Hepatocyte (in vitro differentiated cells): ENCODE data around the gene NXPE1.

Experiments
- CTCF ChIP-seq: fragments of 200-600 bp; sonication (generic); IDR thresholded peaks from 2 replicates; pipeline ENCODE4 v1.5.1; 2016; ENCODE audit warnings: antibody characterized with exemption, mild to moderate bottlenecking; ENCODE audit not compliant: poor library complexity
- EZH2 ChIP-seq: fragments of 200-600 bp; sonication (generic); IDR thresholded peaks from 2 replicates; pipeline ENCODE4 v1.6.1; 2016; ENCODE audit warnings: antibody characterized with exemption, mild to moderate bottlenecking, borderline replicate concordance
- EZH2phosphoT487 ChIP-seq: fragments of 200-600 bp; sonication (generic); IDR thresholded peaks from one replicate; pipeline ENCODE4 v1.6.1; 2018; ENCODE audit warnings: antibody characterized with exemption, mild to moderate bottlenecking, low read depth, moderate library complexity; ENCODE audit not compliant: unreplicated experiment, severe bottlenecking

DNA sequence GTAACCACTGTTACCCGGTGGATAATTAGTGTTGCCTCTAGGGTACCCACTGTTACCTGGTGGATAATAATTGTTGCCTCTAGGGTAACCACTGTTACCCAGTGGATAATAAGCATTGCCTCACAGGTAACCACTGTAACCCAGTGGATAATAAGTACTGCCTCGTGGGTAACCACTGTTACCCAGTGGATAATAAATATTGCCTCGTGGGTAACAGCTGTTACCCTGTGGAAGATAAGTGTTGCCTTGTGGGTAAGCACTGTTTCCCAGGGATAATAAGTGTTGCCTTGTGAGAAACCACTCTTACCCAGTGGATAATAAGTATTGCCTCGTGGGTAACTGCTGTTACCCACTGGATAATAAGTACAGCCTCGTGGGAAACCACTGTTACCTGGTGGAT is 45.2 kb upstream of the NXPE1 start:
- TF ChIP-seq CTCF, result no peak
- no peak for TF ChIP-seq EZH2phosphoT487
- TF ChIP-seq EZH2, result no peak
